ENCODE data around the gene CDKN2C. TPM values are rescaled to one million over a fixed set of nuclear protein-coding genes. Genes with fewer than 3 reads are reported as not detected.

CDKN2C gene
- total RNA-seq, 2 donors from 2014 or later, result 0.66 TPM

DNA sequence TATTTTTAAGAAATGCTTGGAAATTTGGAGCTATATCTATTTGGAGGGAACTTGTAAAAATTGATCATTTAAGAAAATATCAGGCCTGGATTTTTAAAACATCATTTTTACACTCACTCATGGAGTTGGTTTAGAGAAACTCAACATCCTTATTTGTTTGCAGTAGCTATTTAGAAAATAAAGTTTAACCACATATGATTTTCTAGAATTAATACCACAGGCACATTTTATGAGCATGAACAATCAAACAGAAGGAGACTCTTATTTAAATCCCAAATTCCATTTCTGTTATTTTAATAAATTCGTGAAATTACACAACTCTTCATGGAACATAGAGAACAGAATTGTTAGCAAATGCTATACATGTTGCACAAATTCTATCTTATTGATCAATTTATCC lies 3.2 kb downstream of the CDKN2C start:
- H3K27ac ChIP-seq (ENCODE audit: low read depth, low read length), result no peak overlapping the region
- no peaks in the 10 kb centered on the region for H3K9me3 Mint-ChIP-seq
- peaks cover 21% of the 10 kb centered on the region for H3K4me1 Mint-ChIP-seq
- H3K9me3 ChIP-seq (ENCODE audit: control insufficient read depth, low read length), result no peaks in the 10 kb centered on the region
- peaks cover 95% of the 10 kb centered on the region for H3K27me3 ChIP-seq (ENCODE audit: control insufficient read depth, insufficient read depth, low read length, poor library complexity, severe bottlenecking)
- no peak overlapping the region for H3K9ac ChIP-seq (ENCODE audit: extremely low read depth, low read length, poor library complexity, severe bottlenecking)
- H3K27me3 Mint-ChIP-seq (ENCODE audit: insufficient read depth), result peaks cover 90% of the 10 kb centered on the region
- H3K27ac Mint-ChIP-seq, result no peak overlapping the region
- H3K36me3 ChIP-seq (ENCODE audit: control insufficient read depth, insufficient read depth, low read length), result no peaks in the 10 kb centered on the region
- no peak for DNase-seq
- H3K4me1 ChIP-seq (ENCODE audit: control insufficient read depth, insufficient read depth, low read length), result no peaks in the 10 kb centered on the region
- H3K4me3 ChIP-seq (ENCODE audit: low read length), result no peak overlapping the region
- TF ChIP-seq, protein P1, sequence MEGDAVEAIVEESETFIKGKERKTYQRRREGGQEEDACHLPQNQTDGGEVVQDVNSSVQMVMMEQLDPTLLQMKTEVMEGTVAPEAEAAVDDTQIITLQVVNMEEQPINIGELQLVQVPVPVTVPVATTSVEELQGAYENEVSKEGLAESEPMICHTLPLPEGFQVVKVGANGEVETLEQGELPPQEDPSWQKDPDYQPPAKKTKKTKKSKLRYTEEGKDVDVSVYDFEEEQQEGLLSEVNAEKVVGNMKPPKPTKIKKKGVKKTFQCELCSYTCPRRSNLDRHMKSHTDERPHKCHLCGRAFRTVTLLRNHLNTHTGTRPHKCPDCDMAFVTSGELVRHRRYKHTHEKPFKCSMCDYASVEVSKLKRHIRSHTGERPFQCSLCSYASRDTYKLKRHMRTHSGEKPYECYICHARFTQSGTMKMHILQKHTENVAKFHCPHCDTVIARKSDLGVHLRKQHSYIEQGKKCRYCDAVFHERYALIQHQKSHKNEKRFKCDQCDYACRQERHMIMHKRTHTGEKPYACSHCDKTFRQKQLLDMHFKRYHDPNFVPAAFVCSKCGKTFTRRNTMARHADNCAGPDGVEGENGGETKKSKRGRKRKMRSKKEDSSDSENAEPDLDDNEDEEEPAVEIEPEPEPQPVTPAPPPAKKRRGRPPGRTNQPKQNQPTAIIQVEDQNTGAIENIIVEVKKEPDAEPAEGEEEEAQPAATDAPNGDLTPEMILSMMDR (conservative IDR thresholded peaks at IDR 0.05), result no peak
- no peaks in the 10 kb centered on the region for H3K36me3 Mint-ChIP-seq (ENCODE audit: low read depth)
- 57 to 60% methylated on average over 1 of the region's 1 CpG for WGBS, 2 experiments (ENCODE audit: insufficient coverage in 1 of 2, insufficient read length in 1 of 2)
- H3K4me3 Mint-ChIP-seq, result no peak overlapping the region

DNA sequence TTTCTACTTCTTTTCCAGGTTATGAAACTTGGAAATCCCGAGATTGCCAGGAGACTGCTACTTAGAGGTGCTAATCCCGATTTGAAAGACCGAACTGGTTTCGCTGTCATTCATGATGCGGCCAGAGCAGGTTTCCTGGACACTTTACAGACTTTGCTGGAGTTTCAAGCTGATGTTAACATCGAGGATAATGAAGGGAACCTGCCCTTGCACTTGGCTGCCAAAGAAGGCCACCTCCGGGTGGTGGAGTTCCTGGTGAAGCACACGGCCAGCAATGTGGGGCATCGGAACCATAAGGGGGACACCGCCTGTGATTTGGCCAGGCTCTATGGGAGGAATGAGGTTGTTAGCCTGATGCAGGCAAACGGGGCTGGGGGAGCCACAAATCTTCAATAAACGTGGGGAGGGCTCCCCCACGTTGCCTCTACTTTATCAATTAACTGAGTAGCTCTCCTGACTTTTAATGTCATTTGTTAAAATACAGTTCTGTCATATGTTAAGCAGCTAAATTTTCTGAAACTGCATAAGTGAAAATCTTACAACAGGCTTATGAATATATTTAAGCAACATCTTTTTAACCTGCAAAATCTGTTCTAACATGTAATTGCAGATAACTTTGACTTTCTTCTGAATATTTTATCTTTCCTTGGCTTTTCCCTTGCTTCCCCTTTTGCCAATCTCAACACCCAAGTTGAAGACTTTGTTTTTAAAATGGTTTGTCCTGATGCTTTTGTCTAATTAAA lies 4.0 kb downstream of the CDKN2C start:
- no peaks in the 10 kb centered on the region for H3K9me3 Mint-ChIP-seq
- peak; percentile 53 for DNase-seq
- no peaks in the 10 kb centered on the region for H3K36me3 Mint-ChIP-seq (ENCODE audit: low read depth)
- peaks cover 26% of the 10 kb centered on the region for H3K4me1 Mint-ChIP-seq
- Histone ChIP-seq H3K27me3 (ENCODE audit: control insufficient read depth, insufficient read depth, low read length, poor library complexity, severe bottlenecking) (peaks cover 98% of the 10 kb centered on the region), H3K9ac (ENCODE audit: extremely low read depth, low read length, poor library complexity, severe bottlenecking) (no peak overlapping the region), H3K4me3 (ENCODE audit: low read length) (no peak overlapping the region), H3K27ac (ENCODE audit: low read depth, low read length) (no peak overlapping the region), H3K36me3 (ENCODE audit: control insufficient read depth, insufficient read depth, low read length) (no peaks in the 10 kb centered on the region), H3K4me1 (ENCODE audit: control insufficient read depth, insufficient read depth, low read length) (no peaks in the 10 kb centered on the region), H3K9me3 (ENCODE audit: control insufficient read depth, low read length) (no peaks in the 10 kb centered on the region)
- TF ChIP-seq, protein P1 (conservative IDR thresholded peaks at IDR 0.05), result no peak
- no peak overlapping the region for H3K4me3 Mint-ChIP-seq
- 8 to 10% methylated on average over 6 to 13 of the region's 13 CpGs for WGBS, 2 experiments (ENCODE audit: insufficient coverage in 1 of 2, insufficient read length in 1 of 2)
- H3K27ac Mint-ChIP-seq, result no peak overlapping the region
- peaks cover 92% of the 10 kb centered on the region for H3K27me3 Mint-ChIP-seq (ENCODE audit: insufficient read depth)

DNA sequence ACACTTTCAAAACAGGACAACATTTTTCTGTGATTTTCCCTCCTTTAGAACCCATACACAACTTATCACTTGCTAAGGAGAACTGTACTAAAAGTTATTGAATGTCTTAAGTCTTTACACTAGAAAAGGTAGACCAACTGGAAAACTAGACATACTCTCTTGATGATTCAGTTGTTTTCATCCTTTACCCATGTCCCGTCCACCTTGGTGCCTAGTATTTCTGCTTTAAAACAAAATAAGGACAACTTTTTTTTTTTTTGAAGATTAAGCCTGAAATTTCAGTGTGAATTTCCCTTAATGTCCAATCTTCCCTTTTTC lies 4.5 kb downstream of the CDKN2C start:
- no peaks in the 10 kb centered on the region for H3K9me3 ChIP-seq (ENCODE audit: control insufficient read depth, low read length)
- TF ChIP-seq, protein P1 (conservative IDR thresholded peaks at IDR 0.05), result no peak
- no peak overlapping the region for H3K4me3 Mint-ChIP-seq
- H3K36me3 ChIP-seq (ENCODE audit: control insufficient read depth, insufficient read depth, low read length), result no peaks in the 10 kb centered on the region
- peaks cover 98% of the 10 kb centered on the region for H3K27me3 ChIP-seq (ENCODE audit: control insufficient read depth, insufficient read depth, low read length, poor library complexity, severe bottlenecking)
- H3K27ac Mint-ChIP-seq, result no peak overlapping the region
- no peaks in the 10 kb centered on the region for H3K9me3 Mint-ChIP-seq
- H3K4me1 ChIP-seq (ENCODE audit: control insufficient read depth, insufficient read depth, low read length), result no peaks in the 10 kb centered on the region
- H3K36me3 Mint-ChIP-seq (ENCODE audit: low read depth), result no peaks in the 10 kb centered on the region
- no peak overlapping the region for H3K27ac ChIP-seq (ENCODE audit: low read depth, low read length)
- peaks cover 26% of the 10 kb centered on the region for H3K4me1 Mint-ChIP-seq
- WGBS, 2 experiments (ENCODE audit: insufficient coverage in 1 of 2, insufficient read length in 1 of 2), result 13 to 40% methylated on average over 1 of the region's 1 CpG
- H3K4me3 ChIP-seq (ENCODE audit: low read length), result no peak overlapping the region
- no peak overlapping the region for H3K9ac ChIP-seq (ENCODE audit: extremely low read depth, low read length, poor library complexity, severe bottlenecking)
- DNase-seq, result no peak
- H3K27me3 Mint-ChIP-seq (ENCODE audit: insufficient read depth), result peaks cover 94% of the 10 kb centered on the region
